Brain microvascular endothelial cell (primary cell): ENCODE data around the gene FREM2.

Experiments used
- DNase-seq: peaks from one replicate; pipeline ENCODE4 v3.0.0-alpha.2; 2020
- H3K27ac ChIP-seq: fragments of 250-450 bp; sonication (Bioruptor Pico); 2 replicates; pipeline ENCODE4 v1.5.1; 2020; ENCODE audit warnings: mild to moderate bottlenecking, moderate library complexity
- H3K27me3 ChIP-seq: fragments of 250-450 bp; sonication (Bioruptor Pico); replicated peaks from 2 replicates; pipeline ENCODE4 v1.5.1; 2020; ENCODE audit warnings: mild to moderate bottlenecking
- H3K36me3 ChIP-seq: fragments of 250-450 bp; sonication (Bioruptor Pico); replicated peaks from 2 replicates; pipeline ENCODE4 v1.5.1; 2020; ENCODE audit warnings: mild to moderate bottlenecking
- H3K4me3 ChIP-seq: 2 replicates; pipeline ENCODE4 v1.5.1; 2011; ENCODE audit warnings: low read depth, mild to moderate bottlenecking, control low read depth, low read length, moderate library complexity
- CTCF ChIP-seq: IDR thresholded peaks from 2 replicates; pipeline ENCODE4 v1.5.1; 2011; ENCODE audit warnings: low read depth, mild to moderate bottlenecking, moderate library complexity, low read length, control low read depth, inconsistent platforms; ENCODE audit errors: missing control alignments
- in situ Hi-C: cut with HindIII; loops from 2 replicates; pipeline ENCODE4 v1.10.0; 2017; ENCODE audit warnings: low sequenced_read_pairs, low pct_ligation_motif_present

FREM2 gene

GRCh38 chr13:38755793-38756192 lies 68.9 kb downstream of the FREM2 start:
- Histone ChIP-seq H3K27ac (no peak overlapping the region), H3K4me3 (no peak overlapping the region), H3K36me3 (no peaks in the 10 kb centered on the region), H3K27me3 (no peaks in the 10 kb centered on the region)
- DNase-seq = no peak
- in situ Hi-C loops = no loop called here
- TF ChIP-seq CTCF = no peak

GRCh38 chr13:38758277-38758676 lies 71.4 kb downstream of the FREM2 start:
- H3K36me3 ChIP-seq = no peaks in the 10 kb centered on the region
- TF ChIP-seq CTCF = no peak
- no peaks in the 10 kb centered on the region for H3K27me3 ChIP-seq
- in situ Hi-C loops = no loop called here
- no peak overlapping the region for H3K4me3 ChIP-seq
- DNase-seq = no peak
- H3K27ac ChIP-seq = no peak overlapping the region

- no peak for TF ChIP-seq CTCF
- H3K27ac ChIP-seq = no peak overlapping the region
- no peaks in the 10 kb centered on the region for H3K27me3 ChIP-seq
- H3K4me3 ChIP-seq = no peak overlapping the region
- in situ Hi-C loops = no loop called here
- H3K36me3 ChIP-seq = no peaks in the 10 kb centered on the region
- no peak for DNase-seq
These were observed 72.5 kb downstream of the FREM2 start for GRCh38 chr13:38759390-38759789.

- in situ Hi-C loops = no loop called here
- H3K27me3 ChIP-seq = no peaks in the 10 kb centered on the region
- no peaks in the 10 kb centered on the region for H3K36me3 ChIP-seq
- peak; percentile 78 for TF ChIP-seq CTCF
- H3K4me3 ChIP-seq = no peak overlapping the region
- peak; percentile 28 for DNase-seq
- no peak overlapping the region for H3K27ac ChIP-seq
These were observed 76.8 kb downstream of the FREM2 start for GRCh38 chr13:38763446-38764381.

GRCh38 chr13:38766799-38767198 lies 79.9 kb downstream of the FREM2 start:
- in situ Hi-C loops = no loop called here
- Histone ChIP-seq H3K36me3 (no peaks in the 10 kb centered on the region), H3K4me3 (no peak overlapping the region), H3K27ac (no peak overlapping the region), H3K27me3 (no peaks in the 10 kb centered on the region)
- no peak for TF ChIP-seq CTCF
- no peak for DNase-seq
